Adrenal gland (tissue), 12 donors: ENCODE data around the gene MCHR1. TPM values are rescaled to one million over a fixed set of nuclear protein-coding genes. Genes with fewer than 3 reads are reported as not detected.
A peak's percentile ranks its signal among the peaks of the same experiment; 100 is the strongest.
"Not testable (repeated sequence)": the region's sequence is repeated elsewhere in the genome, so short reads cannot be mapped to it uniquely, and the experiment has no call there.

Experiments
- DNase-seq, 7 donors: peaks; one replicate each; pipeline ENCODE4 v3.0.0-alpha.2; 2019 to 2020
- H3K27ac ChIP-seq, 5 donors: fragments of 200-600 bp; sonication (generic) in 4 of 5; 1 replicate in 3 of 5; 2 replicates in 2 of 5; pipeline versions ENCODE4 v1.5.1 to v1.8.0; 2016 to 2020; ENCODE audit warnings: mild to moderate bottlenecking in 1 of 5
- H3K27me3 ChIP-seq: fragments of 200-600 bp; 2 replicates; pipeline ENCODE4 v1.8.0; 2021
- H3K36me3 ChIP-seq, 2 donors: fragments of 200-600 bp; replicated peaks in 1 of 2; 1 replicate in 1 of 2; 2 replicates in 1 of 2; pipeline versions ENCODE4 v1.5.1 to v1.8.0; 2018 to 2022
- H3K4me1 ChIP-seq, 2 donors: fragments of 200-600 bp; replicated peaks in 1 of 2; 1 replicate in 1 of 2; 2 replicates in 1 of 2; pipeline versions ENCODE4 v1.5.1 to v1.8.0; 2018 to 2021
- H3K4me3 ChIP-seq, 4 donors: fragments of 200-600 bp; sonication (generic) in 3 of 4; one replicate each; pipeline ENCODE4 v1.5.1; 2016 to 2018
- H3K9me3 ChIP-seq, 3 donors: fragments of 200-600 bp; sonication (generic) in 1 of 3; replicated peaks in 1 of 3; 1 replicate in 2 of 3; 2 replicates in 1 of 3; pipeline versions ENCODE4 v1.5.1 to v1.8.0; 2016 to 2021
- CTCF ChIP-seq, 6 experiments: fragments of 450-650 bp in 4 of 6; fragments of 200-600 bp in 2 of 6; sonication (generic) in 1 of 6; IDR thresholded peaks; 1 replicate in 5 of 6; 2 replicates in 1 of 6; pipeline versions ENCODE4 v1.5.1 to v1.8.0; 2016 to 2021; ENCODE audit warnings: antibody characterized with exemption in 6 of 6, mild to moderate bottlenecking in 2 of 6, moderate library complexity in 1 of 6
- POLR2A ChIP-seq, 2 donors: fragments of 450-650 bp; IDR thresholded peaks; one replicate each; pipeline ENCODE4 v1.6.1; 2017; ENCODE audit warnings: antibody characterized with exemption in 2 of 2, mild to moderate bottlenecking in 2 of 2, moderate library complexity in 1 of 2
- WGBS, 4 donors: extraction: QIAGEN DNeasy Blood & Tissue Kit in 2 of 4; methylation state at CpG; one replicate each; pipeline versions ENCODE4 v1.1.5 to v1.1.7; 2013 to 2017; 5-methylcytosine and 5-hydroxymethylcytosine counted together
- intact Hi-C, 2 donors: fragments of 100-400 bp; cut with DNase I; formaldehyde crosslinking; loops; one replicate each; pipeline versions ENCODE4 v1.14.1 to v1.15.0; 2022 to 2023
- polyA plus RNA-seq, 3 donors: library from polyadenylated mRNA; stranded (reverse); fragments of 200-250 nt in 2 of 3; fragments of 350-450 nt in 1 of 3; fragmentation: Illumina TruSeq in 1 of 3; extraction: RNeasy Lipid Tissue Mini Kit (QIAGEN cat#74804) in 1 of 3; gene quantifications; one replicate each; pipeline ENCODE4 v1.2.3, GENCODE V29; 2013 to 2014
- total RNA-seq, 9 donors: library from RNA; depleted of rRNA in 4 of 9; stranded (reverse); fragments of >200 nt in 4 of 9; fragments of 120-200 nt in 1 of 9; fragmentation: NEBNext Ultra II Directional in 1 of 9; extraction: Animal tissue kit (Norgen Biotek cat#: 25700) in 1 of 9; gene quantifications; one replicate each; pipeline versions ENCODE4 v1.1.0 to v1.2.4, GENCODE V29; 2013 to 2023
- donor health status: healthy with polysubstance abuse.
- donor health status: Bipolar disorder and iron deficiency.
- donor health status: DM: yes; HTN: yes; CAD: no.
- donor health status: DM: no; HTN: no; CAD: no.
- donor health status: DM: no; HTN: no; CAD: no.
- donor health status: DM: yes; HTN: yes; CAD: no.

MCHR1 gene
- total and polyA plus RNA-seq, 12 donors: 0.07 to 1.7 (median 0.24) TPM; not detected in 2

GRCh38 chr22:40718250-40719204, 39.2 kb downstream of the MCHR1 start:
- intact Hi-C loops: no loop called here
- H3K27ac ChIP-seq: no peak overlapping the region
- no peak overlapping the region for H3K4me3 ChIP-seq
- no peaks in the 10 kb centered on the region for H3K9me3 ChIP-seq
- no peaks in the 10 kb centered on the region for H3K27me3 ChIP-seq
- no peak for TF ChIP-seq CTCF (IDR thresholded peaks at IDR 0.05)
- no peak for TF ChIP-seq POLR2A (IDR thresholded peaks at IDR 0.05)
- no peak for DNase-seq
- no peaks in the 10 kb centered on the region for H3K36me3 ChIP-seq
- peaks cover 4 to 22% of the 10 kb centered on the region in 2 donors for H3K4me1 ChIP-seq
- WGBS, 4 donors: 82 to 89% (median 86%) methylated on average over 9 of the region's 9 CpGs

DNA sequence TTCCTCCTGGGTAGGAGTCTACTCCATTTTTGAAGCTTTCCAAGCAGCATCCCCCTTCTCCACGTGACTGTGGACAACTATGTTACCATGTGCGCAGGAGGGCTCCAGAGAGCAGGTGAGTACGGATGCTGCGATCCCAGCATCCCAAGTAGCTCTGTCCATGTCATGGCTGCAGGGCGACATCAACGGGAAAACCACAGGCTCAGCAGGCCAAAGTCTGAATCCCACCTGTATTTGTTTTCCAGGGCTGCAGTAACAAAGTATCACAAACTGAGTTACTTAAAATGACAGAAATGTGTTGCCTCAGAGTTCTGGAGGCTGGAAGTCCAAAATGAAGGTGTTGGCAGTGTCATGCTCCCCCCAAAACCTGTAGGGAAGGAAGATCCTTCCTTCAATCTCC, 40.3 kb downstream of the MCHR1 start:
- intact Hi-C loops: no loop called here
- TF ChIP-seq POLR2A (IDR thresholded peaks at IDR 0.05) (no peak), CTCF (IDR thresholded peaks at IDR 0.05) (no peak)
- H3K4me1 ChIP-seq: peaks cover under 1 to 17% of the 10 kb centered on the region in 2 donors
- H3K27me3 ChIP-seq: no peaks in the 10 kb centered on the region
- WGBS, 4 donors: 77 to 92% (median 87%) methylated on average over 4 to 6 of the region's 6 CpGs
- no peaks in the 10 kb centered on the region for H3K36me3 ChIP-seq
- no peaks in the 10 kb centered on the region for H3K9me3 ChIP-seq
- no peak overlapping the region for H3K27ac ChIP-seq
- DNase-seq: no peak
- no peak overlapping the region for H3K4me3 ChIP-seq

DNA sequence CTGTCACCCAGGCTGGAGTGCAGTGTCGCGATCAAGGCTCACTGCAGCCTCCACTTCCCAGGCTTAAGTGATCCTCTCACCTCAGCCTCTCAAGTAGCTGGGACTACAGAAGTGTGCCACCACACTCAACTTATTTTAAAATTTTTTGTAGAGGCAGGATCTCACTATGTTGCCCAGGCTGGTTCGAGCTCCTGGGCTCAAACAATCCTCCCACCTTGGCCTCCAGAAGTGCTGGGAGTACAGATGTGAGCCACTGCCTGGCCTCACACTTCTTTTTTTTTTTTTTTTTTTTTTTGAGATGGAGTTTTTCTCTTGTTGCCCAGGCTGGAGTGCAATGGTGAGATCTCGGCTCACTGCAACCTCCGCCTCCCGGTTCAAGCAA, 40.9 kb downstream of the MCHR1 start:
- intact Hi-C loops, H3K36me3 ChIP-seq, H3K4me3 ChIP-seq, H3K9me3 ChIP-seq, H3K27ac ChIP-seq, DNase-seq, H3K27me3 ChIP-seq: not testable (repeated sequence)
- H3K4me1 ChIP-seq: peaks cover 0 to 15% of the 10 kb centered on the region in 2 donors
- WGBS, 4 donors: 82 to 93% (median 91%) methylated on average over 6 of the region's 6 CpGs

DNA sequence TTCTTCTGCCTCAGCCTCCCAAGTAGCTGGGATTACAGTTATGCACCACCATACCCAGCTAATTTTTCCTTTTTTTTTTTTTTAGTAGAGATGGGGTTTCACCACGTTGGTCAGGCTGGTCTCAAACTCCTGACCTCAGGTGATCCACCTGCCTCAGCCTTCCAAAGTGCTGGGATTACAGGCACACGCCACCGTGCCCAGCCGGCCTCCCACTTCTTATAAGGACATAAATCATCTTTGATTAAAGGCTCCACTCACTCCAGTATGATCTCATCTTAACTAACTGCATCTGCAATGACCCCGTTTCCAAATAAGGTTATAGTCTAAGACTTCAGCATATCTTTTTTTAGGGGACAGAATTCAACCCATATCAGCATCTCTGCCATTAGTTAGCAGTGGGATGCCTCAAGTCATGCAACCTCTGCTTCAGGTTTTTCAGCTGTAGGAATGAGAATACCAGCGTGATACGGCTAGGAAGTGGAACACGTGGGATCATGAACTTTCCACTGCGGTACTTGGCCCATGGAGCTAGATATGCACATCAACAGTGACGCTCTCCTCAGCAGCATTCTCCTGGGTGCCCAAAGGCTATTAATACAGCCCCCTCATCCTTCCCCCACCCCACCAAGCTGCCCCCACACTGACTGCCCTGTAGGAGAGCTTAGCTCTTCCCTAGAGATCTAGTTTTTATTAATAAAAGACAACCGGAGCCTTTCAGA, 41.4 kb downstream of the MCHR1 start:
- no peaks in the 10 kb centered on the region for H3K27me3 ChIP-seq
- no peak overlapping the region for H3K4me3 ChIP-seq
- WGBS, 4 donors: 32 to 37% (median 36%) methylated on average over 11 of the region's 11 CpGs
- peak in 1 of 7 donors; percentile 28 for DNase-seq
- no peaks in the 10 kb centered on the region for H3K9me3 ChIP-seq
- TF ChIP-seq CTCF (IDR thresholded peaks at IDR 0.05): no peak
- TF ChIP-seq POLR2A (IDR thresholded peaks at IDR 0.05): no peak
- H3K4me1 ChIP-seq: peaks cover 0 to 15% of the 10 kb centered on the region in 2 donors
- intact Hi-C loops: no loop called here
- peak overlapping the region in 1 of 5 donors; percentile 33 for H3K27ac ChIP-seq
- no peaks in the 10 kb centered on the region for H3K36me3 ChIP-seq
